Trophoblast cell (in vitro differentiated cells and primary cell): ENCODE data around the gene GUSB.

Source experiments
- DNase-seq, 2 donors: peaks; one replicate each; pipeline ENCODE4 v3.0.0-alpha.2; 2016
- H2AFZ ChIP-seq: 2 replicates; pipeline ENCODE4 v1.6.1; 2013; ENCODE audit warnings: low read length, moderate library complexity, mild to moderate bottlenecking; ENCODE audit not compliant: insufficient read depth, poor library complexity
- H2AK5ac ChIP-seq: 2 replicates; pipeline ENCODE4 v1.6.1; 2013; ENCODE audit warnings: mild to moderate bottlenecking, low read length
- H2BK120ac ChIP-seq: 2 replicates; pipeline ENCODE4 v1.6.1; 2013; ENCODE audit warnings: low read length, mild to moderate bottlenecking, moderate library complexity; ENCODE audit not compliant: insufficient read depth, poor library complexity
- H2BK12ac ChIP-seq: 2 replicates; pipeline ENCODE4 v1.6.1; 2013; ENCODE audit warnings: mild to moderate bottlenecking, low read length, moderate library complexity
- H2BK5ac ChIP-seq: 2 replicates; pipeline ENCODE4 v1.6.1; 2013; ENCODE audit warnings: low read length, low read depth, moderate library complexity, mild to moderate bottlenecking; ENCODE audit not compliant: poor library complexity
- H3K14ac ChIP-seq: 2 replicates; pipeline ENCODE4 v1.6.1; 2013; ENCODE audit warnings: mild to moderate bottlenecking, low read length
- H3K18ac ChIP-seq: 2 replicates; pipeline ENCODE4 v1.6.1; 2013; ENCODE audit warnings: mild to moderate bottlenecking, low read length
- H3K23ac ChIP-seq: 2 replicates; pipeline ENCODE4 v1.6.1; 2013; ENCODE audit warnings: low read length
- H3K27ac ChIP-seq: 2 replicates; pipeline ENCODE4 v1.5.1; 2013; ENCODE audit warnings: low read depth, mild to moderate bottlenecking, inconsistent platforms, low read length, moderate library complexity
- H3K27me3 ChIP-seq: 2 replicates; pipeline ENCODE4 v1.6.1; 2013; ENCODE audit warnings: inconsistent platforms, mild to moderate bottlenecking, low read length, moderate library complexity; ENCODE audit not compliant: insufficient read depth
- H3K36me3 ChIP-seq, 2 experiments: 1 replicate in 1 of 2; 2 replicates in 1 of 2; pipeline ENCODE4 v1.6.1; 2013; ENCODE audit warnings: low read length in 2 of 2, mild to moderate bottlenecking in 2 of 2, moderate library complexity in 1 of 2; ENCODE audit not compliant: insufficient read depth in 2 of 2, control insufficient read depth in 1 of 2
- H3K4ac ChIP-seq: 2 replicates; pipeline ENCODE4 v1.6.1; 2013; ENCODE audit warnings: low read depth, mild to moderate bottlenecking, low read length, moderate library complexity
- H3K4me1 ChIP-seq, 2 experiments: 1 replicate in 1 of 2; 2 replicates in 1 of 2; pipeline ENCODE4 v1.6.1; 2013; ENCODE audit warnings: low read length in 2 of 2, mild to moderate bottlenecking in 2 of 2, moderate library complexity in 1 of 2; ENCODE audit not compliant: insufficient read depth in 2 of 2, control insufficient read depth in 1 of 2
- H3K4me2 ChIP-seq: 2 replicates; pipeline ENCODE4 v1.6.1; 2013; ENCODE audit warnings: inconsistent platforms, mild to moderate bottlenecking, low read length, moderate library complexity
- H3K4me3 ChIP-seq: 2 replicates; pipeline ENCODE4 v1.5.1; 2013; ENCODE audit warnings: mild to moderate bottlenecking, low read depth, low read length, inconsistent platforms
- H3K79me1 ChIP-seq: one replicate; pipeline ENCODE4 v1.6.1; 2013; ENCODE audit warnings: low read length
- H3K79me2 ChIP-seq: 2 replicates; pipeline ENCODE4 v1.6.1; 2013; ENCODE audit warnings: low read length, mild to moderate bottlenecking; ENCODE audit not compliant: control insufficient read depth, insufficient read depth, poor library complexity
- H3K9ac ChIP-seq: 2 replicates; pipeline ENCODE4 v1.6.1; 2013; ENCODE audit warnings: mild to moderate bottlenecking, low read length
- H3K9me3 ChIP-seq: 2 replicates; pipeline ENCODE4 v1.6.1; 2013; ENCODE audit warnings: low read depth, mild to moderate bottlenecking, control low read depth, inconsistent platforms, low read length; ENCODE audit not compliant: insufficient read depth
- H4K12ac ChIP-seq: 2 replicates; pipeline ENCODE4 v1.6.1; 2013; ENCODE audit warnings: low read depth, mild to moderate bottlenecking, low read length, moderate library complexity
- H4K8ac ChIP-seq: 2 replicates; pipeline ENCODE4 v1.6.1; 2013; ENCODE audit warnings: low read depth, mild to moderate bottlenecking, low read length, moderate library complexity
- H4K91ac ChIP-seq: one replicate; pipeline ENCODE4 v1.6.1; 2013; ENCODE audit warnings: low read depth, mild to moderate bottlenecking, low read length, moderate library complexity
- WGBS: extraction: QIAGEN DNeasy Blood & Tissue Kit; methylation state at CpG from one replicate; pipeline ENCODE4 v1.1.7; 2013; ENCODE audit warnings: missing lambda C conversion rate; ENCODE audit not compliant: insufficient read length, insufficient coverage; ENCODE audit errors: extremely low coverage; 5-methylcytosine and 5-hydroxymethylcytosine counted together

GUSB gene

DNA sequence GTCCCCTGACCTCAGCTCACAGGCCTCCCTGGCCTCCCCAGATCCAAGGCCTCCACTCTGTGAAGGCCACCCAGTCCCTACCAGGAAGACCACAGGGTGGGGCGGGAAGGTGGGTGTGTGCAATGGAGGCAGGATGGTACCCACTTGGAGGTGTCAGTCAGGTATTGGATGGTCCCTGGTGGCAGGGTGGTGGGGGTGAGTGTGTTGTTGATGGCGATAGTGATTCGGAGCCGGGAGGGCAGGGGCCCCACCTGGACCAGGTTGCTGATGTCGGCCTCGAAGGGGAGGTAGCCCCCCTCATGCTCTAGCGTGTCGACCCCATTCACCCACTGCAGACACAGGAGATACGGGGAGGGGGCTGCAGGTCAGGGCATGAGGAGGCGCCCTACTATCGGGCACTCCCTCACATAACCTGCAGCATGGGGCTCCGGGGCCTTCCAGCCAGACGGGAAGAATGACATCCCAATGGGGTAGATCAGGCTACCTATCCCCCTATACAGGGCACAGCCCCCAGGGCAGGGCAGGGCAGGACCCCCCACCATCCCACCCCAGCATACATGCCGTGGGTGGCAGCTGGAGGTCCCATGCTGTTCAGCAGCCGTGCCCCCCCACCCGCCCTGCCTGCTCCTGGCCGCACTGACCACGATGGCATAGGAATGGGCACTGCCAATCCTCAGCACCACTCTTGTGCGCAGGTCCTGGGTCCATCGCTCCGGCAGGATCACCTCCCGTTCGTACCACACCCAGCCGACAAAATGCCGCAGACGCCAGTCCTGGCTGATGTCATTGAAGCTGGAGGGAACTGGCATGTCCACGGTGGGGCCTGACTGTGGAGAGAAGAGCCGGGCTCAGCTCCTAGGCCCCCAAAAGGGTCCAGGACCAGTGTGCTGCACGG is 2.2 kb downstream of the GUSB start:
- H2AK5ac ChIP-seq, result no peak overlapping the region
- H3K9me3 ChIP-seq, result peaks cover 2% of the 10 kb centered on the region
- no peak overlapping the region for H4K12ac ChIP-seq
- H3K27ac ChIP-seq, result no peak overlapping the region
- H3K4me2 ChIP-seq, result no peak overlapping the region
- H2AFZ ChIP-seq, result no peak overlapping the region
- no peak for DNase-seq
- peaks cover 7% of the 10 kb centered on the region for H3K79me1 ChIP-seq
- H3K14ac ChIP-seq, result no peak overlapping the region
- peaks cover 3% of the 10 kb centered on the region for H3K79me2 ChIP-seq
- no peak overlapping the region for H3K9ac ChIP-seq
- no peak overlapping the region for H3K4ac ChIP-seq
- H3K4me1 ChIP-seq, result peaks cover 7 to 8% of the 10 kb centered on the region in 2 experiments
- H4K91ac ChIP-seq, result no peak overlapping the region
- no peak overlapping the region for H3K23ac ChIP-seq
- H2BK120ac ChIP-seq, result no peak overlapping the region
- H4K8ac ChIP-seq, result no peak overlapping the region
- H2BK5ac ChIP-seq, result no peak overlapping the region
- no peak overlapping the region for H3K4me3 ChIP-seq
- no peak overlapping the region for H3K18ac ChIP-seq
- H3K36me3 ChIP-seq, result peaks cover 15 to 24% of the 10 kb centered on the region in 2 experiments
- no peaks in the 10 kb centered on the region for H3K27me3 ChIP-seq
- H2BK12ac ChIP-seq, result no peak overlapping the region
- WGBS, result no CpG with 5 or more reads among the region's 29 CpGs

DNA sequence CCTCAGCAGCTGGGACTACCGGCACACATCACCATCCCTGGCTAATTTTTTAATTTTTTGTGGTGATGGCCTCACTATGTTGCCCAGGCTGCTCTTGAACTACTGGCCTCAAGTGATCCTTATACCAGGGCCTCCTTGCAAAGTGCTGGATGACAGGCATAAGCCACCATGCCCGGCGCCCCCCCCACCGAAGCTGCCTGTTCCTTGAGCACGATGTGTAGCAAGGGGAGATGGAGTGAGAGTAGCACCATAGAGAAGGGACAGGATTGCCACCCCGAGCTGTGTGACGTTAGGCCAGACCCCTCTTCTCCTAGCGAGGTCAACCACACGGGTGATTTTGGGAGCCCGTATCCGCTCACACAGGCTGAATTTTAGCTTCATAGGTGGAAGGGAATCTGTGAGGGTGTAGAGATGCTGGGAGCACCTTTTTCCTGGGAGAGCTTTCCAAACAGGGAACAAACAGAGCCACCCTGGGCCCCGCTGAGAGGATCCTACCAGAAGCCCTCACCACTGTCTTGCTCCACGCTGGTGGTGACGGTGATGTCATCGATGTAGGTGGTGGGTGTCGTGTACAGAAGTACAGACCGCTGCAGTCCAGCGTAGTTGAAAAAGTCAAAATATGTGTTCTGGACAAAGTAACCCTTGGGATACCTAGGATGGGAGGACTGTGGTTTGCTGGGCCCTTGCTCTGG is 3.0 kb downstream of the GUSB start:
- peaks cover 3% of the 10 kb centered on the region for H3K79me2 ChIP-seq
- H3K27ac ChIP-seq, result no peak overlapping the region
- H2BK5ac ChIP-seq, result no peak overlapping the region
- H2AK5ac ChIP-seq, result no peak overlapping the region
- H4K91ac ChIP-seq, result no peak overlapping the region
- H3K9ac ChIP-seq, result no peak overlapping the region
- peaks cover 23 to 32% of the 10 kb centered on the region in 2 experiments for H3K36me3 ChIP-seq
- no CpG with 5 or more reads among the region's 18 CpGs for WGBS
- H3K14ac ChIP-seq, result no peak overlapping the region
- H2BK12ac ChIP-seq, result no peak overlapping the region
- H3K27me3 ChIP-seq, result no peaks in the 10 kb centered on the region
- peaks cover 7 to 8% of the 10 kb centered on the region in 2 experiments for H3K4me1 ChIP-seq
- H3K79me1 ChIP-seq, result peaks cover 7% of the 10 kb centered on the region
- no peak overlapping the region for H3K4me3 ChIP-seq
- no peak for DNase-seq
- H3K18ac ChIP-seq, result no peak overlapping the region
- no peak overlapping the region for H2BK120ac ChIP-seq
- H3K23ac ChIP-seq, result no peak overlapping the region
- peaks cover 4% of the 10 kb centered on the region for H3K9me3 ChIP-seq
- H4K8ac ChIP-seq, result no peak overlapping the region
- no peak overlapping the region for H3K4me2 ChIP-seq
- H4K12ac ChIP-seq, result no peak overlapping the region
- H3K4ac ChIP-seq, result no peak overlapping the region
- H2AFZ ChIP-seq, result no peak overlapping the region

DNA sequence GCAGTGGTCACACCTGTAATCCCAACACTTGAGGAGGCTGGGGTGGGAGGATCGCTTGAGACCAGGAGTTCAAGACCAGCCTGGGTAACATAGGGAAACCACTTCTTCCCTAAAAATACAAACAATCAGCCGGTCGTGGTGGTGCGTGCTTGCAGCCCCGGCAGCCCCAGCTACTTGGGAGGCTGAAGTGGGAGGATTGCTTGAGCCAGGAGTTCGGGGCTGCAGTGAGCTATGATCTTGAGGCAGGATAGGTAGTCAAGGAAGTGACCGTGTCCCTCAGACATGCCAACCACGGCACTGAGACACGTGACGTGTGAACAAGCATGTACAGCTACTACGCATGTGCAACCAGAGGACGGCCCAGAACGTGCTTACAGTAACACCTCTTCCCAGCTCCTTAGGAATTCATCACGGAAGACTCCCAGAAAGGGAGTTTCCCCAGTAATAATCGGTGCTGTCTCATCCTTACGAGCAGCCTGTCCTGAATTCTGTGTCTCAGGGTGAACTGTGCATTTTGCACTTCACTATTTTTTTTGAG is 5.3 kb downstream of the GUSB start:
- Histone ChIP-seq H4K12ac (no peak overlapping the region), H3K36me3 (peaks cover 44 to 50% of the 10 kb centered on the region in 2 experiments)

DNA sequence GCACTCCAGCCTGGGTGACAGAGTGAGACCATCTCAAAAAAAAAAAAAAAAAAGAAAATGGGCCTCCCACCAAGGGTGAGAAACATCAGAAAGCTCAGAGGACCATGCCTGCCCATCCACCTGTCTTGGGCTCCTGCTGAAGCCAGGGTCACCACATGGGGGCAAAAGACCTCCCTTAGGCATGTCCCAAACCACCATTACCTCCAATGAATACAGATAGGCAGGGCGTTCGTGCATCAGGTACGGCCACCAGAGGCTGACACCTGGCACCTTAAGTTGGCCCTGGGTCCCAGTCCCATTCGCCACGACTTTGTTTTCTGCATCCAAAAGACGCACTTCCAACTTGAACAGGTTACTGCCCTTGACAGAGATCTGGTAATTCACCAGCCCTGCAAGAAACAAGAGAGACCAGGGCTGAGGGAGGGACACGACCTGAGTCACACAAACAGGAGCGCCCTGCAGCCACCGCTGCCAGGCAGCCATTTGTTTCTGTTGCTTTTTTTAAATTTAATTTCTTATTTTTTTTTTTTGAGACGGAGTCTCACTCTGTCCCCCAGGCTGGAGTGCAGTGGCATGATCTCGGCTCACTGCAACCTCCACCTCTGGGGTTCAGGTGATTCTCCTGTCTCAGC is 6.1 kb downstream of the GUSB start:
- no peak overlapping the region for H3K23ac ChIP-seq
- no peak overlapping the region for H3K4me2 ChIP-seq
- DNase-seq, result no peak
- H3K79me1 ChIP-seq, result no peaks in the 10 kb centered on the region
- peaks cover 4% of the 10 kb centered on the region in 2 experiments for H3K4me1 ChIP-seq
- no peak overlapping the region for H2AK5ac ChIP-seq
- WGBS, result no CpG with 5 or more reads among the region's 11 CpGs
- no peak overlapping the region for H4K91ac ChIP-seq
- H3K36me3 ChIP-seq, result peaks cover 49 to 53% of the 10 kb centered on the region in 2 experiments
- no peak overlapping the region for H3K4me3 ChIP-seq
- H3K27ac ChIP-seq, result no peak overlapping the region
- no peak overlapping the region for H3K9ac ChIP-seq
- H3K14ac ChIP-seq, result no peak overlapping the region
- no peak overlapping the region for H4K12ac ChIP-seq
- H3K79me2 ChIP-seq, result no peaks in the 10 kb centered on the region
- no peak overlapping the region for H2BK120ac ChIP-seq
- H2AFZ ChIP-seq, result no peak overlapping the region
- H2BK5ac ChIP-seq, result no peak overlapping the region
- no peaks in the 10 kb centered on the region for H3K27me3 ChIP-seq
- no peak overlapping the region for H3K18ac ChIP-seq
- no peak overlapping the region for H3K4ac ChIP-seq
- H4K8ac ChIP-seq, result no peak overlapping the region
- no peak overlapping the region for H2BK12ac ChIP-seq
- peaks cover 4% of the 10 kb centered on the region for H3K9me3 ChIP-seq

More for the DNA sequence above, 5.3 kb downstream of the GUSB start:
- Histone ChIP-seq H3K14ac (no peak overlapping the region), H3K9me3 (peaks cover 4% of the 10 kb centered on the region), H3K4ac (no peak overlapping the region), H3K23ac (no peak overlapping the region), H3K27ac (no peak overlapping the region), H3K9ac (no peak overlapping the region), H2BK12ac (no peak overlapping the region), H4K91ac (no peak overlapping the region), H3K4me1 (peaks cover 5% of the 10 kb centered on the region in 2 experiments), H3K27me3 (no peaks in the 10 kb centered on the region), H3K79me1 (peaks cover 2% of the 10 kb centered on the region), H4K8ac (no peak overlapping the region), H3K18ac (no peak overlapping the region), H3K4me2 (no peak overlapping the region), H3K4me3 (no peak overlapping the region), H2BK120ac (no peak overlapping the region), H2BK5ac (no peak overlapping the region), H2AFZ (no peak overlapping the region), H2AK5ac (no peak overlapping the region), H3K79me2 (peaks cover 1% of the 10 kb centered on the region)
- DNase-seq, result no peak
- no CpG with 5 or more reads among the region's 16 CpGs for WGBS
